ENCODE data around the gene CUEDC1.
"Not testable (repeated sequence)": the region's sequence is repeated elsewhere in the genome, so short reads cannot be mapped to it uniquely, and the experiment has no call there.

Gene CUEDC1

GRCh38 chr17:57861790-57862693 lies 93.2 kb downstream of the CUEDC1 start:
- no peak for DNase-seq (ENCODE audit: low read depth in 2 of 2)

GRCh38 chr17:57861000-57861789 lies 94.0 kb downstream of the CUEDC1 start:
- DNase-seq (ENCODE audit: low read depth in 2 of 2), result no peak

- DNase-seq (ENCODE audit: low read depth in 2 of 2), result no peak
Observed at GRCh38 chr17:57860414-57860999, 94.7 kb downstream of the CUEDC1 start.

GRCh38 chr17:57859601-57860413 lies 95.4 kb downstream of the CUEDC1 start:
- DNase-seq (ENCODE audit: low read depth in 2 of 2), result no peak

- no peak for DNase-seq (ENCODE audit: low read depth in 2 of 2)
Observed at GRCh38 chr17:57858838-57859237, 96.4 kb downstream of the CUEDC1 start.

GRCh38 chr17:57856792-57857620 lies 98.2 kb downstream of the CUEDC1 start:
- no peak for DNase-seq (ENCODE audit: low read depth in 2 of 2)

- no peak for DNase-seq (ENCODE audit: low read depth in 2 of 2)
Observed at GRCh38 chr17:57855391-57856035, 99.7 kb downstream of the CUEDC1 start.

GRCh38 chr17:57853695-57854094 lies 101.5 kb downstream of the CUEDC1 start:
- no peak for DNase-seq (ENCODE audit: low read depth in 2 of 2)

- DNase-seq (ENCODE audit: low read depth in 2 of 2), result no peak
Observed at GRCh38 chr17:57852955-57853328, 102.3 kb downstream of the CUEDC1 start.

- DNase-seq (ENCODE audit: low read depth in 2 of 2), result no peak
Observed at GRCh38 chr17:57852092-57852954, 102.9 kb downstream of the CUEDC1 start.

GRCh38 chr17:57849874-57850754 lies 105.1 kb downstream of the CUEDC1 start, which contains the start of gene MRPS23:
TSS of gene MRPS23 (minus strand) at chr17:57850044. CDS start at chr17:57850010, 34 bp downstream.
- peak; percentile 94 to 96 for DNase-seq (ENCODE audit: low read depth in 2 of 2)

- no peak for DNase-seq (ENCODE audit: low read depth in 2 of 2)
Observed at GRCh38 chr17:57849163-57849873, 105.9 kb downstream of the CUEDC1 start.

- DNase-seq (ENCODE audit: low read depth in 2 of 2), result not testable (repeated sequence)
Observed at GRCh38 chr17:57846056-57846945, 108.9 kb downstream of the CUEDC1 start.

- DNase-seq (ENCODE audit: low read depth in 2 of 2), result no peak
Observed at GRCh38 chr17:57842280-57842679, 112.9 kb downstream of the CUEDC1 start.

- DNase-seq (ENCODE audit: low read depth in 2 of 2), result no peak
Observed at GRCh38 chr17:57839571-57839923, 115.7 kb downstream of the CUEDC1 start.

GRCh38 chr17:57838857-57839570 lies 116.2 kb downstream of the CUEDC1 start:
- DNase-seq (ENCODE audit: low read depth in 2 of 2), result no peak

All from fibroblast of skin of left quadriceps (primary cell).